H1 (cell line): ENCODE data around the gene OR14I1.

Experiments used
- ATF3 ChIP-seq: IDR thresholded peaks from 2 replicates; pipeline ENCODE4 v1.6.1; 2011; ENCODE audit warnings: low read depth, mild to moderate bottlenecking, low read length; ENCODE audit not compliant: insufficient read depth
- CTCF ChIP-seq, 3 experiments: IDR thresholded peaks; 1 replicate in 2 of 3; 2 replicates in 1 of 3; pipeline versions ENCODE4 v1.5.1 to v1.6.1; 2011; ENCODE audit warnings: low read length in 3 of 3, mild to moderate bottlenecking in 3 of 3, inconsistent platforms in 2 of 3, low read depth in 1 of 3, moderate library complexity in 1 of 3; ENCODE audit not compliant: insufficient read depth in 1 of 3; ENCODE audit errors: control extremely low read depth in 1 of 3
- FOSL1 ChIP-seq: IDR thresholded peaks from 2 replicates; pipeline ENCODE4 v1.6.1; 2011; ENCODE audit warnings: mild to moderate bottlenecking, low read depth, low read length, moderate library complexity; ENCODE audit not compliant: insufficient read depth
- TAF1 ChIP-seq: IDR thresholded peaks from 2 replicates; pipeline ENCODE4 v1.6.1; 2011; ENCODE audit warnings: mild to moderate bottlenecking, low read depth, low read length

- TF ChIP-seq ATF3 (no peak), FOSL1 (no peak), CTCF (IDR thresholded peaks at IDR 0.05; ENCODE audit: control extremely low read depth in 1 of 3, insufficient read depth in 1 of 3, low read depth in 1 of 3, low read length in 3 of 3) (no peak), TAF1 (no peak)
These were observed 31.0 kb upstream of the OR14I1 start for GRCh38 chr1:248733566-248733965.
